Umbilical cord (tissue), 2 donors: Measurements from ENCODE around the gene STRIT1. TPM values are rescaled to one million over a fixed set of nuclear protein-coding genes. Genes with fewer than 3 reads are reported as not detected.
"Not testable (repeated sequence)": the region's sequence is repeated elsewhere in the genome, so short reads cannot be mapped to it uniquely, and the experiment has no call there.

ENCODE experiments used
- DNase-seq: peaks from one replicate; pipeline ENCODE4 v3.0.0-alpha.2; 2015; ENCODE audit warnings: low spot score
- total RNA-seq: library from RNA; depleted of rRNA; stranded (reverse); fragments of >200 nt; gene quantifications from one replicate; pipeline ENCODE4 v1.2.3, GENCODE V29; 2014; ENCODE audit warnings: low replicate concordance; ENCODE audit not compliant: insufficient read depth

The STRIT1 gene
- total RNA-seq, 1 donor from 2014 or later = not detected

- no peak for DNase-seq
These were observed 22.8 kb downstream of the STRIT1 start for GRCh38 chr3:155270485-155271342.

- DNase-seq = peak; percentile 56
These were observed 23.4 kb downstream of the STRIT1 start for GRCh38 chr3:155270063-155270462.

GRCh38 chr3:155262855-155263254 lies 30.6 kb downstream of the STRIT1 start:
- not testable (repeated sequence) for DNase-seq

DNA sequence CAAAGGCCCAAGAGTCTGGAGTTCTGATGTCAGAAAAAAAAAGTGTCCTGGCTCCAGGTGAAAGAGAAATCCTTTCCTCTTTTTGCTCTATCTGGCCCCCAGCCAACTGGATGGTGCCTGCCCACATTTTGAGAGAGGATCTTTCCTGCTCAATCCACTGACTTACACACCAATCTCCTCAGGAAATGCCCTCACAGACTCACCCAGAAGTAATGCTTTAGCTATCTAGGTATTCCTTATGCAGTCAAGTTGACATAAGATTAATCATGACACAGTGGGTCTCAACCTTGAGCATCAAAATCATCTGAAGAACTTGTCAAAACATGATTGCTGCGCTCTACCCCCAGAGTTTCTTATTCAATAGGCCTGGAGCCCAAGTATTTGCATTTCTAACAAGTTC lies 31.2 kb downstream of the STRIT1 start:
- DNase-seq = no peak

DNA sequence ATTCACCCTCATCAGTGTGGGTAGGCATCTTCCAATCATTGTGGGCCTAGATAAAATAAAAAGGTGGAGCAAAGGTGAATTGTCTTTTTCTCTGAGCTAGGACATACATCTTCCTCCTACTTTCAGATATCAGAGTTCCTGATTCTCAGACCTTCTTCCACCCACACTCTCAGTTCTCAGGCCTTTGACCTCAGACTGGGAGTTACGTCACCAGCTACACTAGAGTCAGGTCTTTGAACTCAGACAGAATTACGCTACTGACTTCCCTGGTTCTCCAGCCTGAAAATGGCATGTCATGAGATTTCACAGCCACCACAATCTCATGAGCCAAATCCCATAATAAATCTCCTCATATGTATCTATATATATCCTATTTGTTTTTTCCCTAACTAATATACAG lies 39.0 kb downstream of the STRIT1 start:
- no peak for DNase-seq

- DNase-seq = no peak
These were observed 40.9 kb downstream of the STRIT1 start for GRCh38 chr3:155252535-155252934.

DNA sequence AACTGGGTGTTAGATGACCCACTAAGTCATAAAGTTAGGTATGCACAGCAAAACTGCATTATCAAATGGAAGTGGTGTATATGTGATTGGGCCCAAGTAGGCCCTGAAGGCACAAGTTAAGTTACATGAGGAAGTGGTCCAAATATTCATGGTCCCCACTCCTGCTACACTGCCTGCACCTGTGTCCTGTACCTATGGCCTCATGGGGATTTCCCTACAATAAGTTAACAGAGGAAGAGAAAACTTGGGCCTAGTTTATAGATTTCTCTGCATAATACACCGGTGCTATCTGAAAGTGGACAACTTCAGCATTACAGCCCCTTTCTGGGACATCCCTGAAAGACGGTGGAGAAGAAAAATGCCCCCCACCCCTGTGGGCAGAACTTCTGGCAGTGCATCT lies 41.5 kb downstream of the STRIT1 start:
- no peak for DNase-seq

DNA sequence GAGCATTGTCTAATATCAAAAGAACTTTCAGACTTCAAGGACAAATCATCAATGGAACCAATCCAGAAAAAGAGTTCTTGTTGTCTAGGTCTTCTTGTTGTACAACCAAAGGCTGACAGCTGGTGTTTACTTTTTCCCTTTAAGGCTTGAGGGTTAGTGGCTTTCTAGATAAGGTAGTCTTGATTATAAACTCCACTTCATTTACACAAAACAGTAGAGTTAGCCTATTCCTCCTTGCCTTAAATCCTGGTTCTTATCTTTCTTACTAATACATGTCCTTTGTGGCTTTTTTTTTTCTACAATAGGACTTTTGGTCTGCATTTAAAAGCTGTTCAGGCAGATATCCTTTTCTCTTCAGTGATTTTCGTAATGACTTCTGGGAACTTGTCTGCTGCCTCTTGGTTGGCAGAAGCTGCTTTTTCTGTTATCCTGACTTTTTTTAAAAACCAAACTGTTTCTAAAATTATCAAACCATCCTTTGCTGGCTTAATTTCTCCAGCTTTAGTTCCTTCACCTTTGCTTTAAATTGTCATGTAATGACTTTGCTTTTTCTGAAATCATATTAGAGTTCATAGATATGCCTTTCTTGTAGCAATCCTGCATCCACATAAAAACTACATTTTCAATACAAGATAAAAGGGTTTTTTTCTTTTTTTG lies 44.8 kb downstream of the STRIT1 start:
- no peak for DNase-seq

- DNase-seq = peak; percentile 29
These were observed 48.8 kb downstream of the STRIT1 start for GRCh38 chr3:155244699-155245098.

DNA sequence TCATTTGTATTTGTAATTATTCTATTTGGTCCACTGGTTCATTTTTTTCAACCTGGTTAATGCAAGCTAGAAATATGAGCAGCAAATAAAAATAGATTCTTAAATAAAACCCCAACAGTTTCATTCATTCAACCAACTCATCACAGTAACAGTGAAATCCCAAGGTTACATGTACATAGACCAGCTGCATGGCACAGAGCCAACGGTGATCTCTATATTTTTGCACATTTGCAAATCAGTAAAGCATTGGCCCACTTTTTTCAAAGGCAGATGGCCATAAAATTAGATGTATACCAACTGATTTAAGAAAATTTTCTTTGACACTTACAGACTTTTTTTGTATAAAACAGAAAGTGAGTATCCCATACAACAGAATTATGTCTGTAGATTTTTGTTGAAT lies 49.3 kb downstream of the STRIT1 start:
- DNase-seq = peak; percentile 44

DNA sequence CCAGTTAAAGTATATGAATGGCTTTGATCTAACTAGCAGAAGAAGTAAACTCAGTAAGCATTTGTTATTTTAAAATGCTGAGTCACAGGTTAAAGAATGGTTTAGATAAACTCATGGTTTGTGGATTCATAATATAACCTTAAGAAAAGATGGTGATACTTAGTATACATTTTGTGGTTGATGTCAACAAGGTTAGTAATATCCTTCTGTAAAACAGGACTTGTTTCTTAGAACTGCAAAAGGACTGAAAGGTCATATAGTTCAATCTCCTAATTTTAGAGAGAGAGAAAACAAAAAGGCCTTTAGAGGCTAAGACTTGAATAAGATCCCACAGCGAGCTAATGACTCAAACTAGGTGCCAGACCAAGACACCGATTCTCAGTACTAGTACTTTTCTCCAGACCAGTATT lies 50.0 kb downstream of the STRIT1 start:
- DNase-seq = no peak

- no peak for DNase-seq
These were observed 51.1 kb downstream of the STRIT1 start for GRCh38 chr3:155242342-155242741.

GRCh38 chr3:155241579-155241978 lies 51.9 kb downstream of the STRIT1 start:
- DNase-seq = peak; percentile 81

Other genes starting within 250 kb of the STRIT1 start
- gene MME, start 213.4 kb downstream of the STRIT1 start, total RNA-seq = 962 TPM